ENCODE data around the gene TP53I13. TPM values are rescaled to one million over a fixed set of nuclear protein-coding genes. Genes with fewer than 3 reads are reported as not detected.

TP53I13 gene
- total RNA-seq, 1 experiment from 2014 or later, result 113 TPM

DNA sequence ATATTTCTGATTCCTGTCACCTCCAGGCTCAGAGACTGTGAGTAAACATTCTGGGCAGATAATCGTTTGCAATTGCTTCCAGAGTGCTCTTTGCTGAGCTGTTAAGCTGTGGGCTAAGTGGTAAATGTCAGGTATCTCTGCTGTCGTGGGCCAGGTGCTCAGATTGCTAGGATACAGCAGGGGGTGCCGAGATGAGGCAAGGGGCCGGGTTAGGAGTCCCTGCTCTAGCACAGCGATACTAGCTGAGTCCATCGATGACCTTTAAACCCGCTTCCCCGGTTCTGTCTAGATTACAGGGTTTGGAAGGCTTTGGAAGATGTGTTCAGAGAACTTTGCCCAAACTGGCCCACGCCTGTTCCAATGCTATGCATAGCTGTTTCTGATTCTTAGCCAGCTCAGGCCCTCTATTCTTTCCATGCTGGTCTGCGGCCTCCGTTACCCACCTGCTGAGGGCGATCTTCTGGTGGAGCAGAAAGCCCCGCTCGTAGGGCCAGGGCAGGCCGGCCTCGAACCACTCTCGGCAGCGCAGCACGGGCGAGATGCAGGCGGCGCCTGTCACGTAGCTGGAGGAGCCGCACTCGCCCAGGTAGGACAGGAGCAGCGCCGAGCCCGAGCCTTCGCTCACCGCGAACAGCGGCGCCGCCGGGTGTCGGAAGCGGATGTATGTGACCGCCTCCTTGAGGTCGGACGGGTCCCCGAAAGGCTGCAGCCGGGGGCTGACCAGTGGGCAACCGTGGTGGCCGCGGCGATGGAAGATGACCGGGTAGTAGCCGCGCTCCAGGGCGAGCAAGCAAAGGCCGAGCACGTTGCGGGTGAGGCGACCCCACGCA lies 2.6 kb upstream of the TP53I13 start:
- peak; percentile 69 for DNase-seq (ENCODE audit: low read depth)
- in situ Hi-C loops (cut with HindIII; ENCODE audit: low pct_unique_long_range_greater_than_20kb, low sequenced_read_pairs), result no loop called here

DNA sequence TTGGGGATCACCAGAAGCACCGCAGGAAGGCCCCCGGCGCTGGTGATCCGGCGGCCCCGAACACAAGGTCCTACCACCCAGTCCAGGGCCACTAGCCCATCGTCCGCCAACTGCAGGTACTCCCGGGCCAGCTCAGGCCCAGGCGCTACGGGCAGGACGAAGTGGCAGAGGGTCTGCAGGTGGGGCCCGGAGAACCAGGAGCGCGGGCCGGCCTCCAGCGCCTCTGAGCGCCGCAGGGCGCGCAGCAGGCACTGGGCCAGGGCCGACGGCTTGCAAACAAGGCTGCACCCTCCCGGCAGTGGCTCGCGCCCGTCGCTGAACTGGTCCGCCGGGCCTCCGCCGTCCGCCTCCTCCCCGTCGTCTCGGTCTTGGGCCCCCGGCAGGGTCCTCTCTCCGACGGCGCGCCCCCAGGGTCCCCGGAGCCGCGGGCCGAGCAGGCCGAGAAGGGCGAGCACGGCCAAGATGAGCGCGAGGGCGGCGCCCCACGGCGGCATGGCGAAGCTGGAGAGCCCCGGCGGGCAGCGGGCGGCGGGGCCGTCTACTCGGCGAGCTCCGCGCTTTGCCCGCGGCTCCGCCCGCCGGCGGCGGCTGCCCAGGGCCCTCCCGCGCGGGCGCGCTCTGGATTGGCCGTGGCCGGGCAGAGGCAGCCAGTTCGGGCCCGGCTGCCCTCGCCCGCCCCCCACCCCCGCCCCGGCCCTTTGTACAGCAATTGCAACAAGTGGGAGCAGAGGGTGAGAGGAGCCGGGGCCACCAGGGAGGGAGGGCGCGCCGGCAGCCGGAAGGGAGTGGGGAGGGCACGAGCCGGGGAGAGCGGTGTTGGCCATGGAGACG lies 1.8 kb upstream of the TP53I13 start, which contains the start of gene ABHD15:
ABHD15 (minus strand) TSS at position 565 of the 831 bp plus-strand sequence; CDS start at position 494, 71 bp downstream.
- DNase-seq (ENCODE audit: low read depth), result peak; percentile 83
- in situ Hi-C loops (cut with HindIII; ENCODE audit: low pct_unique_long_range_greater_than_20kb, low sequenced_read_pairs), result no loop called here

DNA sequence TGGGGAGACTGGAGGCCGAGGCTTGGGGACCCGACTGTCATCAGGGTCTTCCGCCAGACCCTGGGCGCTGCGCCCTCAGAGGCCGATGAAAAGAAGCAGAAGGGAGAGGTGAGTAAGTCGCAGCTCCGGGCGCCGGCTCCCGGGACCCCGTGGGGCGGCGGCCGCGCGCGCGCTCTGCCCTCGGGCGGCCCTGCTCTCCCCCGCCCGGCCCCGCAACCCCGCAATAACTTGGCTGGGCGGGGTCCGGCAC lies 1.3 kb upstream of the TP53I13 start:
- DNase-seq (ENCODE audit: low read depth), result no peak
- in situ Hi-C loops (cut with HindIII; ENCODE audit: low pct_unique_long_range_greater_than_20kb, low sequenced_read_pairs), result no loop called here

DNA sequence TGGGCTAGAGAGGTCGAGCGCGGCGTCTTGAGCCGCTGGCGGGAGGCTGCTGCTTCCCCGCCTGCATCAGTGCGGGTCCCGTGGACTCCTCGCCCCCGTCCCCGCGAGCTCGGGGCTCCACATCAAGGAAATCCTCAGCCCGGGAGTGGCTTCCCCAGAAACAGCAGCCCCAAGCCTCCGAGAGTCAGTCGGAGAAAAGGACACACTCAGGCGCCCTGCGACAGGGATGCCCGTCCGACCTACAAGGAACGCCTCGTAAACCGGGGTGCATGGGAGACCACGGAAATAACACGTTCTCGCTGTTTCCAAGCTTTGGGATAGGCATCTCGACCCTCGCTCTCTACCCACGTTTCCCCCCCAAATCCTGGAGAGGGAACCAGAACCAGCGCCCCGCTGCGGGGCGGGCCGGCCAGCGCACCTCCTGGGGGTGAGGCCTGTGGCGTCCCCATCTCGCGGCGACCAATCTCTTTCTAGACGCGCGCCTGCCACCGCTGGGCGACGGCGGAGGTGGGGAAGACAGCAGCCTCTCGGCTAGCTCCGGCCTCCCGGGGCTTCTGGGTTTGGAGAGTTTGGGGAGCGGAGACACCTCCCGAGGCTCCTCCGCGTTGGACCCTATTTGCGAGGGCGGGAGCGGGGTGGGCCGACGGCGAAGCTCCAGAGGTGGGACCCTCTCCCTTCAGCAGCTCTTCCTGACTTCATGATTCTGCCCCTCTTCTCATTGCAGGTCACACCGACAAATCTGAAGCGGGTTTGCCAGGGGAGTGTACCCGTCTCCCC lies 759 bp upstream of the TP53I13 start:
- in situ Hi-C loops (cut with HindIII; ENCODE audit: low pct_unique_long_range_greater_than_20kb, low sequenced_read_pairs), result no loop called here
- DNase-seq (ENCODE audit: low read depth), result peak; percentile 81

DNA sequence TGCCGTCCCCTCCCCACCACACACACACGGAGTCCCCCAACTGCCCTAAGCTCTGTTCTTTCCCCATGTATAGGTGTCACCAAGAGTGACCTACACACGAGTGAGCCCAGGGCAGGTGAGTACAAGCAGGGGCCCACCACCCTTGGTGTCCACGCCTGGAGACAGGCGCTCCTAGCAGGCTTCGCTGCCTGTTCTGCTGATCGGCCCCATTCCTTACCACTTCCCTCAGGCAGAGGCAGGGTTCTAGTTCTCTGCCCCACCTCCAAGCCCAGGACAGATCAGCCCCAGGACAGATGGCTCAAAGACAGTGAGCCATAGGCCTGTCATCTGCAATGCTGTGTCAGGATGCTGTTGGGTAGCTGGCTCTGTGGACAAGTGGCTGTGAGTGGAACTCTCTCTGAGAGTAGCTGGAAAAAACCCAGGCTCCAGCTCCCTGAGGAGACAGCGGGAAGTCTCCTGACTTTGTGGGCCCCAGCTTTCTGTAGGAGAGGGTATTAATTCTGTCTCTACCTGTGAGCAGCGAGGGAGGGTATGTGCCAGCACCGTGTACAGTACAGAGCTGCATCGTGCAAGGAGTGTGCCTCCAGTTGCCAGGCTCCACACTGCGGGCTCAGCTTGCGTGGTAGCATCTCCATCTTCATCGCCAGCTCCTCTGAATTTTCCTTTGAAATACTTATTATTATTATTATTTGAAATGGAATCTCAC lies 897 bp downstream of the TP53I13 start:
- in situ Hi-C loops (cut with HindIII; ENCODE audit: low pct_unique_long_range_greater_than_20kb, low sequenced_read_pairs), result no loop called here
- no peak for DNase-seq (ENCODE audit: low read depth)

DNA sequence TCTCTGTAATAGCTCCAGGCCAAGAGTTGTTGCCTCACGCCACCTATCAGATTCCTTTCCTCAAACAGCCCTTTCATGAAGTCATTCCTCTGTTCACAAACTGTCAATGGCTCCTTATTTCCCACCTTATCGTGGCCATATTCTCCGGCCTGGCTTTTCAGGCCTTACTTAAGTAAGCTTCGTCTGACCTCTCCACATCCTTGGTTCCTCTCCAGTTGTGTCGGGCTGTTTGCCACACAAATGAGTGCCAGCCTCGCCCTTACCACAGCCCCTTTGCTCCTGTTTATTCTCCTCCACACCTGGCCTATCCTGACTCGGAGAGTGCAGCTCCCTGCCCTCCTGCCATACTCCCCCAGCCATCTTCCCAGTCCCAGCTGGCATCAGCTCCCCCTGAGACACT lies 2.0 kb downstream of the TP53I13 start:
- in situ Hi-C loops (cut with HindIII; ENCODE audit: low pct_unique_long_range_greater_than_20kb, low sequenced_read_pairs), result no loop called here
- no peak for DNase-seq (ENCODE audit: low read depth)

DNA sequence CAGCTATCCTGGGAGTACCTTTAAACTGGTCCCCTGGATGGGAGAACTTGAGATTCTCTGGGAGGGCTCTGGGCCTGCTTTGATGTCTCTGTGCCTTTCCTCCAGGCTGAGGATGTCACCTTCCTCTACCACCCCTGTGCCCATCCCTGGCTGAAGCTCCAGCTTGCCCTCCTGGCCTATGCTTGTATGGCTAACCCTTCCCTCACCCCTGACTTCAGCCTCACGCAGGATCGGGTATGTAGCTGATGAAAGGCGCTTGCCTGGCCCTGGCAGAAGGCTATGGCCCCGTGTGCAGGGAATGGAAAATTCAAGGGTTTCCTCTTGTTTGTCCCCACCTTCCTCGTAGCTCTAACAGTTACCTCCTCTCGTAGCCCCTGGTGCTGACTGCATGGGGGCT lies 3.0 kb downstream of the TP53I13 start:
- no peak for DNase-seq (ENCODE audit: low read depth)
- in situ Hi-C loops (cut with HindIII; ENCODE audit: low pct_unique_long_range_greater_than_20kb, low sequenced_read_pairs), result no loop called here

DNA sequence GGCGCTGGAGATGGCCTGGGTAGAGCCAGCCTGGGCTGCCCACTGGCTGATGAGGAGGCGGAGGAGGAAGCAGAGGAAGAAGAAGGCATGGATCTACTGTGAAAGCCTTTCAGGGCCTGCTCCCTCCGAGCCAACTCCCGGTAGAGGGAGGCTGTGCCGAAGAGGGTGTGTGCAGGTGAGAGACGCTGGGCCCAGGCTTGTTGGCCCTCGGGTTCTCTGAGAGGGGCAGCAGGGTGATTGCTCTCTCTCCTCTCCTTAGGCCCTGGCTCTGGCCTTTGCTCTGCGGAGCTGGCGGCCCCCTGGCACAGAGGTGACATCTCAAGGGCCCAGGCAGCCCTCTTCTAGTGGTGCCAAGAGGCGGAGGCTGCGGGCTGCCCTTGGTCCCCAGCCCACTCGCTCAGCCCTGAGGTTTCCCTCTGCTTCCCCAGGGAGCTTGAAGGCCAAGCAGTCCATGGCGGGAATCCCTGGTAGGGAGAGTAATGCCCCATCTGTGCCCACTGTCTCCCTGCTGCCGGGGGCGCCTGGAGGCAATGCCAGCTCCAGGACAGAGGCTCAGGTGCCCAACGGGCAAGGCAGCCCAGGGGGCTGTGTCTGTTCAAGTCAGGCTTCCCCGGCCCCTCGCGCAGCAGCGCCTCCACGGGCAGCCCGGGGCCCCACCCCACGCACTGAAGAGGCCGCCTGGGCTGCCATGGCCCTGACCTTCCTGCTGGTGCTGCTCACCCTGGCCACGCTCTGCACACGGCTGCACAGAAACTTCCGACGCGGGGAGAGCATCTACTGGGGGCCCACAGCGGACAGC lies 3.6 kb downstream of the TP53I13 start:
- DNase-seq (ENCODE audit: low read depth), result no peak
- in situ Hi-C loops (cut with HindIII; ENCODE audit: low pct_unique_long_range_greater_than_20kb, low sequenced_read_pairs), result no loop called here

DNA sequence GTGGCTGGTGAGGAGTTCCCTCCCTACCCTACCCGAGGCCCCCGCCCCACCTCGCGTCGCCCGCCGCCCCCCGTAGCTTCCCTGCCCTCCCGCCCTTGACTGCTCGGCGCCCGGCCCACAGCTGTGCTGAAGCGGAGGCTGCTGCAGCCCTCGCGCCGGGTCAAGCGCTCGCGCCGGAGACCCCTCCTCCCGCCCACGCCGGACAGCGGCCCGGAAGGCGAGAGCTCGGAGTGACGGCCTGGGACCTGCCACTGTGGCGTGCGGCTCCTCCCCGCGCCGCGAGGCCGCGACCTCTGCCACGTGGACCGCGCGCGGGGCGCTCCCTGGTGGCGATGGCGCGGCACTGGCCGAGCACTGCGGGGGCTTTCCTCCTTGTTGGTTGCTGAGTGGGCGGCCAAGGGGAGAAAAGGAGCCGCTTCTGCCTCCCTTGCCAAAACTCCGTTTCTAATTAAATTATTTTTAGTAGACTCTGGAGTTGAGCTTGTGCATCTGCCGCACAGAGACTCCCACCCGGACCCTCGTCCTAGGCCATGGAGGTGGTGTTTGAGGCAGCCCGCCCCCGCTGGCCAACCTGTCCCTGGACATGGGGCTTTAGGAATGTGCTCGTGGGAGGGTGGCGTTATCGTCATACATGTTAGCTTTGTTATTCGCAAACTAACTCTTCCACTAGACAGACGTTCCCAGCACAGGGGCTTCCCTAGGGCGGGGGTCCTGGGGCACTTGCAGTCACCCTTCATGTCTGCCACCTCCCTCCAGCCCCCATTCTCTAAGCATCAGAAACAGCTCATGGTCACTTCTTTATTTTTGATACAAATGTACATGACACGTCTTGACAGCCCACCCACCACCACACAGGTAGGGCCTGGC lies 4.4 kb downstream of the TP53I13 start:
- DNase-seq (ENCODE audit: low read depth), result no peak
- in situ Hi-C loops (cut with HindIII; ENCODE audit: low pct_unique_long_range_greater_than_20kb, low sequenced_read_pairs), result no loop called here

DNA sequence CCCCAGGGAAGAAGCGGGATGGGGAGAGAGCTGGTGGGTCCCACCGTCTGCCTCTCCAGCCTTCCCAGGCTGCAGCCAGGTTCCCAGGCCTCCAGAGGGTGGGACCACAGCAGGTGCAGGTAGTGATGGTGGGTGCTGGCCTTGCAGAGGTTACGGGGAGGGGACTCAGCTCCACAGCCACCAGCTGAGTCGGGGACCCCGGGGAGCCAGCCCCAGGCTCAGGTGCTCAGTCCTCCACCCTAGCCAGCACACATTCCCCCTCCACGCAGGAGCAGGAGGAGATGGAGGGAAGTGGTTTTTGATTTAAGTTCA lies 5.0 kb downstream of the TP53I13 start:
- in situ Hi-C loops (cut with HindIII; ENCODE audit: low pct_unique_long_range_greater_than_20kb, low sequenced_read_pairs), result no loop called here
- no peak for DNase-seq (ENCODE audit: low read depth)

DNA sequence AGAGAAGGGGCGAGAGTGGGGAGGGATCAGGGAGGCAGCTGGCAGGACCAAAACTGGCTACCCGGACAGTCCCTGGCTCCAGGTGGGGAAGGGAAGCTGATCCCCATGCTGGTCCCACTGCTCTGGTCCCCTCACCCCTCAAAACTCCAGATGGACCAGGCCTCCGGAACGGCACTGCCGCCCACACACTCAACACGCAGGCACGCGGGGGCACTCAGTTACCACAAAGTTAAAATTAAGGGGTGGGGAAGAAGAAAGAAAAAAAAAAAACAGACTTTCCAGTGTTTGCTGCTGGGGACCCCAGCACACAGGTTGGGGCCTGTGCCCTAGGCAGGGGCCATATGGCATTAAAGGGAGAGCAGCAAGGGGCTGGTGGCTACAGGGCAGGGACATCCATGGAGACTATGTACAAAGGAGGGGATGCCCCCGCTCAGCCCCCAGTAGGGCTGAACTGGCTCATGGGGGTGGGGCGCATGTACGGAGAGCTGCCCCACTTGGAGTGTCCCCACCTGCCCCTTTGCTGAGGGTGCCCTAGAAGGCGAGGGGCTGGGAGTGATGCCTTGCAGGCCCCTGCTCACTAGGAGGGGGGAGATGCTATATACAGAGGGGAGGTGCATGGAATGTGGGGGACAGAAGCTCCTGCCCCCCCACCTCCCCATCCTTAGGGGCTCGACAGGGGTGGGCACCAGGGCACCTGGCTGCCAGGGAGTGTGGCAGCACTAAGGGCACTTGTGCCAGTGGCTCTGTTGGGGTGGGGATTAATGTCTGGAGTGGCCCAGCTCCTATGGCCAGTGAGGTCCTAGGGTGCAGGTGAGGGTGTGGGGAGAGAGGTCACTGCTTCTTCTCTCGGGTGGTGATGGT lies 5.6 kb downstream of the TP53I13 start:
- no peak for DNase-seq (ENCODE audit: low read depth)
- in situ Hi-C loops (cut with HindIII; ENCODE audit: low pct_unique_long_range_greater_than_20kb, low sequenced_read_pairs), result no loop called here

DNA sequence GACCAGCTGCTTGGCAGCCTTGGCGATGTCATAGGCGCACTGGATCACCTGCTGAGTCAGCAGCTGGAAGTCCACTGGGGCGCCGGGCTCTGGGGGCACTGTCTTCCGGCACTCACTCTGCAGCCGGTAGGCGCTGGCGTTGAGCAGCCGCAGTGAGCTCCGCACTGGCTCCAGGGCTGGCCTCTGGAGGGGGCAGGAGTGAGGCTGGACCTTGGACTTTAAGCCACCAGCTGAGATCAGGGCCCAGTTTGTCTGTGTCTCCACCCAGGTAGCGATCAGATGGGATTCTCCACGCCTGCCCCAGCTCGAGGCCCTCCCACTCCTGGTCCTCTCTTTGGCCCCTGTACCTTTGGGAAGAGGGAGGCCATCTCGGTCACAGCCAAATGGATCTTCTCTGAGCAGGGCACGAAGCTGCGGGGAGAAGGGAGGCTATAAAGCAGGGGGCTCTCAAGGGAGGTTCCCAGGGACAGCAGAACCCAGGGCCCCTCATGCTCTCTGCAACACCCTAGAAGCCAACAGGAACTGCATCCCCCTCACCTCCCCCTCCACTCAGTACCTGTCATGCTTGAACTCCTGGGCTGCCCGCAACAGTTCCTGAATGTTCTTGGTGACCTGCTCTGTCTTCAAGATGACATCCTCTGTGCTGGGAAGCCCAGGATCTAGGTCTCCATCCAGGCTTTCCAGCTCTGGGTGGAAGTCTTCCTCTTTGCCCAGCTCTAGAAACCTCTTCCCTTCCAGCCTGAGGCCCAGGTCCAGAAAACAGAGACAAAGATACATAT lies 6.4 kb downstream of the TP53I13 start:
- in situ Hi-C loops (cut with HindIII; ENCODE audit: low pct_unique_long_range_greater_than_20kb, low sequenced_read_pairs), result no loop called here
- no peak for DNase-seq (ENCODE audit: low read depth)

DNA sequence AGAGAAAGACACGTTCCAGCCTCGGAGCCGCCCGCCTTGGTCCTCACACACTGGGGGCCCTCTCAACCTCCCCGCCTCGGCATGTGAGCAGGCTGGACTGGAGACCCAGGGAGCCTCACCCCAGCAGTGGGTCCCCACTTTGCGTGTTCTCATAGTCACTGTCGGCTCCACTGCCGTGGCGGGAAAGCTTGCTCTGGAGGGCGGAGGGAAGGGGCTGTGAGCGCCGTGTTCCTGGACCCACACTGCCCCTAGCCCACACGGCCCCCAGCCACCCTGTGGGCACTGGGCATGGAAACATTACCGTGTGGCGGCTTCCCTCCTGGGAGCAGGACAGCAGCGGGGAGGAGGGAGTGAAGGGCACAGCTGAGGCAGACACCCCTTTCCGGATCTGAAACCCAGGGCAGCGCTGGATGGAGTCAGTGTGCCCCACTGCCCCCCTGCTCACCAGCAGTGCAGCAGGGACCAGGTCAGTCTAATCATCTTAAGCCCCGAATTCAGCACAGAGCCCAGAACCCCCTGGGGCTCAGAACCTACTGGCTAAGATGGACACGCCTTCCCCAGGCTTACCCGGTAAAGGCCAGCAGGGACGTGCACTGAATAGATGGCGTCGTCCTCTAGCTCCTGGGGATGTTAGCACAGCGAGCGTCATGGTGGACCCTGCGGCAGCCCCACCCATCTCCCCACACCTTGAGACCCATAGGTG lies 7.2 kb downstream of the TP53I13 start:
- in situ Hi-C loops (cut with HindIII; ENCODE audit: low pct_unique_long_range_greater_than_20kb, low sequenced_read_pairs), result no loop called here

DNA sequence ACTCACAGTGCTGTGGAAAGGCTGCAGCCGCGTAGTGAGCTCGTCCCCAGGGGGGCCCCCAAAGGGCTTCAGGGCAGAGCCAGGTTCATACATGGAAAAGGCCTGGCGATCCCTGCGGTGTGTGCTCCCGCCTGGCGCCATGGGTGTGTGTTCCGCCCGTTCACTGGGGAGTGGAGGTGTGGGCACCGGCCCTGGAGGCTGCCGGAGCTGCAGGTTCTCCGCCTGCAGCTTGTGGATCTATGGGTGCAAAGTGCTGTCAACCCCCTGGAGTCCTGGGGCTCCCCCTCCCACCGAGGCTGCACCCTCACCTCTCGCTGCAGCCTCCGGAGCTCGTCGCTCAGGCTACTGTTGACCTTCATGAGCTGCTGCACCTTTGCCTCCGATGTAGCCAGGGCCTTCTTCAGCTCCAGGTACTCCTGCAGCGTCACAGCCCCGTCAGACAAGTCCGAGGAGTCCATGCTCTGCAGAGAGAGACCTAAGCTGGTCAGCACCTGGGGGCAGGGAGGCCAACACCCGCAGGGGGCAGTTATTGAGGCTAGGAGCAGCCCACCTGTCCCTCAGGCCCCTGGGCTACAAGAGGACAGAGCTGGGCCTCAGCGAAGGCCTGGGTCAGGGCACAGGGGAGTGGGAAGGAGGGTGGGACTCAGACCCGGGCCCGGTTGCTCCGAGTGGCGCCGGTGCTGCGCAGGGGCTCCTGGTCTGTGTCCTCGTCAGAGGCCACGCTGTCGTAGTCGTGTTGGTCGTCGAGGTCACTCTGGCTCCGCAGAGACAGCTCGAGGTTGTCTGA lies 7.9 kb downstream of the TP53I13 start:
- in situ Hi-C loops (cut with HindIII; ENCODE audit: low pct_unique_long_range_greater_than_20kb, low sequenced_read_pairs), result no loop called here
- DNase-seq (ENCODE audit: low read depth), result no peak

More for the DNA sequence above, 7.2 kb downstream of the TP53I13 start:
- DNase-seq (ENCODE audit: low read depth), result no peak
